Measurements from ENCODE around the gene FOXP1. TPM values are rescaled to one million over a fixed set of nuclear protein-coding genes. Genes with fewer than 3 reads are reported as not detected.

The FOXP1 gene
- total RNA-seq, 1 experiment from 2014 or later = 75.3 TPM

- Histone ChIP-seq H4K91ac (ENCODE audit: insufficient read length, low read depth, low read length) (no peak overlapping the region), H2BK120ac (ENCODE audit: low read depth, low read length, poor library complexity, severe bottlenecking) (no peak overlapping the region), H2AFZ (ENCODE audit: low read length) (no peak overlapping the region), H2BK5ac (ENCODE audit: insufficient read length, low read length) (no peak overlapping the region), H3K23me2 (ENCODE audit: insufficient read length, low read depth, low read length, poor library complexity, severe bottlenecking) (no peaks in the 10 kb centered on the region), H2BK12ac (ENCODE audit: insufficient read length, low read depth, low read length) (no peak overlapping the region), H3K14ac (ENCODE audit: insufficient read depth, low read length) (no peak overlapping the region), H3K18ac (ENCODE audit: insufficient read length, low read depth, low read length) (no peak overlapping the region), H2AK5ac (ENCODE audit: insufficient read length, low read length) (no peak overlapping the region), H3T11ph (ENCODE audit: low read length) (no peak overlapping the region), H3K23ac (ENCODE audit: insufficient read length, low read depth, low read length) (no peak overlapping the region), H3K4ac (ENCODE audit: low read depth, low read length) (no peak overlapping the region), H3K4me1 (ENCODE audit: insufficient read depth, low read length) (no peaks in the 10 kb centered on the region), H3K79me1 (ENCODE audit: insufficient read depth, low read depth, low read length, poor library complexity, severe bottlenecking) (no peaks in the 10 kb centered on the region), H3K56ac (ENCODE audit: insufficient read length, low read depth, low read length) (no peak overlapping the region), H3K79me2 (ENCODE audit: insufficient read depth, low read length) (no peaks in the 10 kb centered on the region), H3K27ac (ENCODE audit: insufficient read length, low read depth, low read length) (no peak overlapping the region), H3K9me3 (ENCODE audit: control insufficient read depth, low read depth, low read length) (no peaks in the 10 kb centered on the region), H2BK20ac (ENCODE audit: low read depth, low read length, poor library complexity, severe bottlenecking) (no peak overlapping the region), H3K27me3 (ENCODE audit: insufficient read depth, low read length) (no peaks in the 10 kb centered on the region), H3K4me2 (ENCODE audit: insufficient read depth, insufficient read length, low read length) (no peak overlapping the region), H4K20me1 (ENCODE audit: control insufficient read depth, insufficient read depth, insufficient read length) (no peaks in the 10 kb centered on the region), H2BK15ac (ENCODE audit: low read depth, low read length) (no peak overlapping the region), H4K5ac (ENCODE audit: insufficient read length, low read depth, low read length) (no peak overlapping the region), H3K9ac (ENCODE audit: extremely low read depth, insufficient read length, low read length) (no peak overlapping the region), H4K8ac (replicated peaks; ENCODE audit: insufficient read length, low read depth, low read length) (no peak overlapping the region)
- WGBS (ENCODE audit: extremely low coverage, insufficient read length, low lambda C conversion rate) = no CpG with 5 or more reads among the region's 4 CpGs
- H3K27ac Mint-ChIP-seq = no peak overlapping the region
- H3K9me3 Mint-ChIP-seq = no peaks in the 10 kb centered on the region
- H3K36me3 Mint-ChIP-seq (ENCODE audit: insufficient read depth in 1 of 3, low read depth in 3 of 3) = no peaks in the 10 kb centered on the region
- no peak overlapping the region for H3K4me3 Mint-ChIP-seq
- no peak for TF ChIP-seq CTCF (conservative IDR thresholded peaks at IDR 0.05)
- H3K4me1 Mint-ChIP-seq = no peaks in the 10 kb centered on the region
- no peaks in the 10 kb centered on the region for H3K27me3 Mint-ChIP-seq (ENCODE audit: low read depth)
- no peak for DNase-seq
Observed at GRCh38 chr3:71351403-71352149, 232.0 kb downstream of the FOXP1 start.

All from H9 (cell line).